Stimulated activated CD4-positive, alpha-beta T cell treated with anti-CD3 and anti-CD28 coated beads, Interleukin-1b, Interleukin-23, amount 100 ng/mL, for 24 hours (primary cell): Measurements from ENCODE around the gene PNP.

Source experiments
- DNase-seq, 4 experiments: peaks; one replicate each; pipeline ENCODE4 v3.0.0-alpha.2; 2020; ENCODE audit warnings: low read depth in 4 of 4, low spot score in 1 of 4

The PNP gene

GRCh38 chr14:20454516-20455354 lies 14.5 kb upstream of the PNP start, which contains the start of the genes APEX1 and OSGEP:
Gene APEX1 (plus strand): TSS chr14:20455226. CDS start chr14:20455646, 420 bp downstream.
Gene OSGEP (minus strand): TSS chr14:20454812. CDS start chr14:20454683, 129 bp downstream.
- DNase-seq = peak; percentile 84 to 95 (median 93)

DNA sequence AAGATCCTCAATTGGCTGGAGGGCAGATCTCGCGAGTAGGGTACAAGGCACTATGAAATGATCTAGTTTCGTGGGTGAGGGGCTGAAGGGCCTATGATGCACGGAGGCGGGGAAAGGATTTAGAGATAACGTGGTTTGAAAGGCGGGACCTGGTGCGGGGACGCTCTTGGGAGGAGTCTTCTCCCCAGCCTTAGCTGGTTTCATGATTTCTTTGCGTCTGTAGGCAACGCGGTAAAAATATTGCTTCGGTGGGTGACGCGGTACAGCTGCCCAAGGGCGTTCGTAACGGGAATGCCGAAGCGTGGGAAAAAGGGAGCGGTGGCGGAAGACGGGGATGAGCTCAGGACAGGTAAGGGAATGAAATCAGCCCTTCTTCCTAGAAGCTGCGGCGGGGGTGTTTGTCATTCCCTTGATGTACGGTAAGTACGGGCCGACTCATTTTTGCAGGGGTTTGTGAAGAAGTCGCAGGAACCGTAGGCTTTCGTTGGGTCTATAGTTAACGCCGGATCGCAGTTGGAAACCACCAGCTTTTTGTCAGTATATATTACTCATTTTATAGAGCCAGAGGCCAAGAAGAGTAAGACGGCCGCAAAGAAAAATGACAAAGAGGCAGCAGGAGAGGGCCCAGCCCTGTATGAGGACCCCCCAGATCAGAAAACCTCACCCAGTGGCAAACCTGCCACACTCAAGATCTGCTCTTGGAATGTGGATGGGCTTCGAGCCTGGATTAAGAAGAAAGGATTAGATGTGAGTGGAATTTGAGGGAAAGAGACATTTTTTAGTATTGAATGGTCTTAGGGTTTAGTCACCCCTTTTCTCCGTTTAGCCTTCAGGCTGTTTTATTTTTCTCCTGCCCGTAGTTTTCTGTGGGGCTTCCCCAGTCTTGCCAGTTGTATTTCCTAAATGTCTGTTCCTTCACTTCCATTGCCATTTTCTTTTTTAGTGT lies 13.6 kb upstream of the PNP start:
- DNase-seq = no peak

- no peak for DNase-seq
Measured at GRCh38 chr14:20456971-20457370, 12.2 kb upstream of the PNP start.

DNA sequence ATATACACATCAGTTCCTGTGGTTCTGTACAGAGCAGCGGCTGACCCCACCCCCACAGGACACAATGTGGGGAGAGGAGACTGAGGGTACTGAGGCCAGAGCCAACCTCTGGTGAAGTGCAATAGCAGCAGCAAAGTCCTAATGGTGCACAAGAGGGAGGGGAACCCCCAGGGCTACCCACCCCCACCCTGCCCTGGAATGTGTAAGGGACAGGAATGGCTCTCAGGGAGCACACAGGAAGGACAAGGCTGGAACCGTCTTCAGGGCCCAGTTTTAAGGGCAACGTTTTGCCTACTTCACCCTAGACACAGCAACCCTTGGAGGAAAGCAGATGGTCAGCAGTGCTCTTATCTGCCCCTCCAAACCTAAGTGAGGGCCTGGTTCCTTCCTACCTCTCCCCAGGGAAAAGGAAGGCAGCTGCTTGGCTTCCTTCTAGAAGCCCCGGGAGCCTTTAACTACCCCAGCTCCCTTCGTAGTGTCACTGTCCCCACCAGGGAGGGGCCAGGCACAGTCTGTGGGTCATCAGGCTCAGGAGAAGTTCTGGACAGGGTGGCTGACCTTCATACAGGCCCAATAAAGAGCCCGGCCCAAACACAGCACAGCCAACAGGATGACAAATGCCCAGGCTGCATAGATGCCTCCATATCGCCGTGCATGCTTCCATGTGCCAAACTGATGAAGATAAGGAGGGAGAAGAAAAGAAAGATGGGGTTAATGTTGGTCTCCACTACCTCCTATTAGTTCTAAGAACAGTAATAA lies 11.0 kb upstream of the PNP start:
- DNase-seq = no peak

DNA sequence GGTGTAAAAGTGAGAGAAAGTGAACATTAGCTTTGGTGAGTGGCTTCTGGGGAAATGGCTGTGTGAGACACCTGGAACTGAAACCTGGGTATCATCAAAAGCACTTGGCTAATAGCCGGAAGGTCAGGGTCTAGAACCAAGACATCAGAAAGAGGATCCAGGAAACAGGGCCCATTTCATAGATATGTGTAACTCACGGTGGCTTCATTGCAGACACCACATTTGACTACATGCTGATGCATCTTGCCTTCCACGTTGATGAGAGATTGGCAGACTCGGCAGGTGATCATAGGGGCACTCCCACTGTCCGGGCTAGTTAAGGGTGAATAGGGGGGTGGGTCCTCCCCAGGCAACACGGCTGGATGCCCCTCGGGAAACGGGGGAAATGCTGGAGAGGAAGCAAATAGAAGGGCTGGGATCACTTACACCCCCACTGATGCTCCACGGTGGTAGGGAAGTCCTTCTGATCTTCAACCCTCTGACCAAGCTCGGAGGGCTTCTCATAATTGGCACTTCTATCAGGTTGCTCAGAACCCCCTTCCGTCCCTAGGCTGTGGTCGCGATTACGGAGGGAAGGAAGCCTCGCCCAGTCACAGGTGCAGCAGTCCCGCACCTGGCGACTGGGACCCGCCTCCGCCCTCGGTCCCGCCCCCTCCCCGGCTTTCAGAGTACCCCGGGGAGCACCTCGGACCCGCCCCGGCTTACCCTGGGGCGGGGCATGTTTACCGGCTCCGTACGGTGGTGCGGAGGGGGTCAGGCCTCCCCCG lies 8.6 kb upstream of the PNP start:
- peak in 1 of 4 experiments; percentile 28 for DNase-seq

GRCh38 chr14:20461225-20462141 lies 7.7 kb upstream of the PNP start, which contains the start of gene PIP4P1:
Gene PIP4P1 (minus strand): TSS chr14:20461434. CDS start chr14:20461325, 109 bp downstream.
- peak; percentile 93 to 98 (median 96) for DNase-seq

DNA sequence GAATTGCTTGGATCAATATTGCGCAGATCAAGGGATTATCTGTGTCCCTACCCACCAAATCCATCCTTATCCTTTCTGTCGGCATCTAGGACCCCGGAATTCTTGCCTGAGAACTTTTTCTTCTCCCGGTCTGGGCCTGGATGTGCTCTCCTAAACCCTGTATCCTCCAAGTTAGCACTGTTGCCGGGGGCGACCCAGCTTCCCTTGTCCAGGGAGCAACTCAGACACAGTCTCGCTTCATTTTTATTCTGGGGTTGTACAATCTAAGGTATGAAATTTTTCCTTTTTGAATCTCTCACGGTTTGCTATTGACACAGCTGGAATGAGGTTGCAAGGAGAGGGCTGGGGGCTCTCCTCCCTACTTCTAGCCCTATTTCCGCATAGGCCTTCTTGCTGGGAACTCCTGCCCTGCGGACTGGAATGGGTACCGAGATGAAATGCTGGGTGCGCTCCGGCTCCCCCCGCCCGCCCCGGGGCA lies 403 bp upstream of the PNP start:
- DNase-seq = no peak

GRCh38 chr14:20469890-20470602 lies 840 bp downstream of the PNP start:
- peak; percentile 30 to 53 (median 42) for DNase-seq

- DNase-seq = no peak
Measured at GRCh38 chr14:20470603-20470901, 1.3 kb downstream of the PNP start.

DNA sequence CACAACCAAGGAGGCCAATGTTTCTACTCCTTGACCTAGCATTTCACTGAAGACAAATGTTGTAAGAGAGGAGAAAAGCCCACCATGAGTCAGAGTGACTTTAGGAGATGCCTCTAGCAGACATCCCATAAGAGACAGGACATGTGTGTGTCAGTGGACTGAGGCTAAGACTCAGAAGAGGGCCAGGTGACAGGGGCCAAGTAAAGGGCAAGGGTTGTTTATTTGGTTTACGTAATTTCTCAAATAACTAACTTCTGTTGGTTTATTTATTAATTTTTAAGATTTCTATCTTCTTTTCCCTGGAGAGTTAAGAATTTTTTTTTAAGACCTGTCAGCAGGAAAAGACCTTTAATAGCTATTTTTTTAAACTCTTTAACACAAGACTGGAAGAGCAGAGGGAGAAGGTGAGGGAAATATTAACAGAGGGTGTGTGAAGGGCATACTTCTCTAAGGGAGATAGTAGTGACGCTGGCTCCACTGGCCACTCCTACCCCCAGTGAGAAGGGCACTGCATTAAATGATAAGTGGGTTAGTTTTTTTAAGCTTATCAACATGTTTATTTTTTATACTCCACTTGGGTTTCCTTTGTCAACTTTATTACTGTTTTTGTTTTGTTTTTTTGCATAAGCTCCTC lies 3.4 kb downstream of the PNP start:
- no peak for DNase-seq

DNA sequence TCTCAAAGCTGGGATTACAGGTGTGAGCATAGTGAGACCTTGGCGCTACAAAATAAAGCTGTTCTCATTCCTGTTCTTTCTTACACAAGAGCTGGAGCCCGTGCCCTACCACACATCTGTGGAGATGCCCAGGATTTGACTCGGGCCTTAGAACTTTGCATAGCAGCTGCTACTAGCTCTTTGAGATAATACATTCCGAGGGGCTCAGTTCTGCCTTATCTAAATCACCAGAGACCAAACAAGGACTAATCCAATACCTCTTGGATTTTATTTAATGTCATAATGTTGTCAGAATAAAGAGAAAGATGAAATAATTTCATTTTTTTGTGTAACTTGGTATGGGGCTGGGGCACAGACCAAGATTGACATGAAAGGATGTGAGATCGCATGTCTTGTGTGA lies 7.6 kb downstream of the PNP start:
- no peak for DNase-seq

- DNase-seq = no peak
Measured at GRCh38 chr14:20477211-20477876, 8.1 kb downstream of the PNP start.

DNA sequence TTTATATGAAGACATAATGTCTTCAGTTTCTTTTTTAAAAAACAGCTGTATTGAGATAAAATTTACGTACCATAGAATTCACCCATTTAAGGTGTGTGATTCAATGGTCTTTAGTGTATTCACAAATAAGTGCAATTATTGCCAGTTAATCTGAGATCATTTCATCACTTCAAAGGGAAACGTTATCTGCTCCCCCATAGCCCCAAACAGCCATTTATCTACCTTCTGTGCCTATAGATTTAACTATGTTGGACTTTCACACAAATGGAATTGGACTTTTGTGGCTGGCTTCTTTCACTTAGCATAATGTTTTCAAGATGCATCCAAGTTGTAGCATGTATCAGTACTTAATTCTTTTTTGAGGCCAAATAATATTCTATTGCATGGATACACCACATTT lies 9.7 kb downstream of the PNP start:
- DNase-seq = no peak

GRCh38 chr14:20482382-20482781 lies 13.2 kb downstream of the PNP start:
- no peak for DNase-seq

DNA sequence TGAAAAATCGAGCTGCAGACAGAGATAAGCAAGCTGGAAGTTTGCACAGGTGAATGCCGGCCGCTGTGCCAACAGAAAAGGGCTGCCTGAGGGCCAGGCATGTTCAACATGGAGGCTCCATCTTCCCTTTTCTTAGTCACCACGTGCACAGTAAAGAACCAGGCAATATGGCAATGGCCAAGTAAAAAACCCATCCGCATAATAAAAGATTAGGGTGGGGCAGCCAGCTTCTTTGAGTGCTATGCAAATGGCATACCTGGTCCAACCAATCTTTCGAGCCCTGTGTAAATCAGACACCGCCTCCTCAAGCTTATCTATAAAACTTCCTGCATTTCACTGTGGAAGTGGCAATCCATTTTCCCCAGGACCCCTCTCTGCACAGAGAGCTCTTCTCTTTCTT lies 16.7 kb downstream of the PNP start:
- DNase-seq = no peak

GRCh38 chr14:20486684-20487395 lies 17.6 kb downstream of the PNP start:
- DNase-seq = no peak

GRCh38 chr14:20487396-20487725 lies 18.2 kb downstream of the PNP start:
- DNase-seq = no peak
